Body of pancreas (tissue), 4 donors: Measurements from ENCODE around the gene PMF1.

Experiments used
- POLR2A ChIP-seq, 3 donors: fragments of 450-650 bp; IDR thresholded peaks; one replicate each; pipeline ENCODE4 v1.6.1; 2016; ENCODE audit warnings: antibody characterized with exemption in 3 of 3, mild to moderate bottlenecking in 2 of 3
- TF ChIP-seq, protein P1 (sequence below), 7 experiments: fragments of 450-650 bp in 4 of 7; fragments of 200-600 bp in 3 of 7; sonication (generic) in 3 of 7; IDR thresholded peaks; one replicate each; pipeline ENCODE4 v1.5.1; 2016 to 2019; ENCODE audit warnings: antibody characterized with exemption in 7 of 7

DNA sequence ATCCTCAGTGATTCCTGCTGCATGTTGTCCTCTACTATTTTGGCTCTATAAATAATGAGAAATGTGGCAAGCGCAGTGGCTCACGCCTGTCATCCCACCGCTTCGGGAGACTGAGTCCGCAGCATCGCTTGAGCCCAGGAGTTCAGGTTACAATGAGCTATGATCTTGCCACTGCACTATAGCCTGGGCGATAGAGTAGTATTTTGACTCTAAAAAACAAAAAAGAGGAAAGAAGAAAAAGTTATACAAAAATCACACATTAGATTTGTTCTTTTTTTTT lies 19.7 kb upstream of the PMF1 start:
- TF ChIP-seq, protein P1, sequence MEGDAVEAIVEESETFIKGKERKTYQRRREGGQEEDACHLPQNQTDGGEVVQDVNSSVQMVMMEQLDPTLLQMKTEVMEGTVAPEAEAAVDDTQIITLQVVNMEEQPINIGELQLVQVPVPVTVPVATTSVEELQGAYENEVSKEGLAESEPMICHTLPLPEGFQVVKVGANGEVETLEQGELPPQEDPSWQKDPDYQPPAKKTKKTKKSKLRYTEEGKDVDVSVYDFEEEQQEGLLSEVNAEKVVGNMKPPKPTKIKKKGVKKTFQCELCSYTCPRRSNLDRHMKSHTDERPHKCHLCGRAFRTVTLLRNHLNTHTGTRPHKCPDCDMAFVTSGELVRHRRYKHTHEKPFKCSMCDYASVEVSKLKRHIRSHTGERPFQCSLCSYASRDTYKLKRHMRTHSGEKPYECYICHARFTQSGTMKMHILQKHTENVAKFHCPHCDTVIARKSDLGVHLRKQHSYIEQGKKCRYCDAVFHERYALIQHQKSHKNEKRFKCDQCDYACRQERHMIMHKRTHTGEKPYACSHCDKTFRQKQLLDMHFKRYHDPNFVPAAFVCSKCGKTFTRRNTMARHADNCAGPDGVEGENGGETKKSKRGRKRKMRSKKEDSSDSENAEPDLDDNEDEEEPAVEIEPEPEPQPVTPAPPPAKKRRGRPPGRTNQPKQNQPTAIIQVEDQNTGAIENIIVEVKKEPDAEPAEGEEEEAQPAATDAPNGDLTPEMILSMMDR (IDR thresholded peaks at IDR 0.05), result no peak
- no peak for TF ChIP-seq POLR2A (IDR thresholded peaks at IDR 0.05)
